Stimulated activated CD4-positive, alpha-beta T cell treated with anti-CD3 and anti-CD28 coated beads, Interleukin-12 subunit alpha, Interleukin-12 subunit beta, amount 100 ng/mL, for 4 hours (primary cell): ENCODE measurements around the gene CHL1.

ENCODE experiments used
- DNase-seq: peaks from one replicate; pipeline ENCODE4 v3.0.0-alpha.2; 2020

CHL1 gene

DNA sequence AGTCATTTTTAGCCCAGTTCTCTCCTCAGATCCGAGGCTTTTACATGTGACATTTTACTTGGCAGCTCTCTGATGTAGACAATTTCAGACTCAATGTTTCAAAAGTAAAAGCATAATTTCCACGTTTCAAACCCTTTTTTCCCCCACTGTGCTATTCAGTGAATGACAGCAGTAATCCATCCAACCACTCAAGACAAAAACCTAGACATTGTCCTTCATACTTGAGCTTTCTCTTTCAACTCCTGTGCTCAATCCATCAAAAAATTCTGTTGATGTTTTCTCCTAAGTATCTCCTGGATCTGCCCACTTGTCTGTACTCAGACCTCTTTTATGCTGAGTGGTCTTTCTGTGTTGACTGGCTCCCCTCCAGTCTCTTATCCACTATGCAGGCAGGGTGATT, 214.7 kb downstream of the CHL1 start:
- DNase-seq = no peak

DNA sequence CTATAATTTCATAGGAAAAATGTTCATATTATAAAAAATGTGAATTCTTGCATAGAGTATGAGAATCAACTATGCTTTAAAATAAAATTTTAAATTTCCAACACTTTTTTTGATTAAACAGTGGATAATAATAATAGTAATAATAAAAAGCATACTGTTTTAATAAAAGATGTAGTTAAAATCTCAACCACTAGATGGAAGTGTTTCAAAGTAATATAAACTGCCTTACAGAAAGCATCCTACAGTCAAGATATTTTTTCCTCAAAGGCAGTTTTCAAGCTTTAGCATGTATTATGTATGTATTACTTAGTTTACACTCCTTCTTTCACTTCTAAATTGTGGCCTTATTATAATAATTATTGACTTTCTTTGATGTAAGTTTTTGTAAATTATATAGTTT, 217.5 kb downstream of the CHL1 start:
- DNase-seq = no peak

DNA sequence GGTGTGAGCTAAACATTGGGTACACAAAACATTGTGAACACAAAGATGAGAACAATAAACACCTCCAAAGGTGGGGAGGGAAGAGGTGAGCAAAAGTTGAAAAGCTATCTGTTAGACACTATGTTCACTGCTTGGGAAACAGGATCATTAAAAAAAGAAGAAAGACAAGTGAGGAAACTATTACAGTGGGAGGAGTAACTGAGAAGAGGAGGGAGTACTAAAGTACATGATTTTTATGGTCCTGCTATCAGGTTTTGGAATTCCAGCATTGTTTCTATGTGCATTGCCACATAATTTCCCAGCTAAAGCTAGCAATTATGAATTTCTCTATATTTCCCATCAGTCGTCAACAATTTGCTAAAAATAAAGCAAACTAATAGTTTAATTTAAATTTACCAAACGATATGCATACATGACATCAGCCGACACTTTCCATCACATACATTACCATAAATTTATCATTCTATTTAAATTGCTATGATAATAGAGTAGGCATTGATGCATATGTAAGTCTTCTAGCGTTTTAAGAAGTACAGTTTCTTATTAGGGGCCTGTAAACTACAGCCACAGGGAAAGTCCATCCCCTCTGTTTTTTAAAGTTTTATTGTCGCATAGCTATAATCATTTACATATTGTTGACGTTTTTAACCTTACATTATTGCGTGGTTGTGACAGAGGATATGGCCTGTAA, 221.8 kb downstream of the CHL1 start:
- DNase-seq = no peak

DNA sequence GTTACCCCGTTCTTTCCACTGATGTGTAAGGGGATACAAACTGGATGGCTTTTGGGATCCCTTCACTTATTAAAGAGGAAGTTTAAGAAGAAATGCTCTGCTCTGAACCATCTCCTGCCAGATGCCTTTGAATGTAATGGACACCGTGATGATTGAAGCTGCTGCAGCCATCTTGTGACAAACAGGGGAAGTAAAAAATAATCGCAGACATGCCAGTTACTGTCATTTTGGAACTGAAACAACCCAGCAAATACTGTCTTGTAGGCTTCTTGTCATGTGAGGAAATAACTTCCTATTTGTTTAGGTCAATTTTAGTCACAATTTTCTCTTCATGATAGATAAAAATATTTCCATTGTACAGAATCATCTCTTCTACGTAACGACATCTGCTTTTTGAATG, 224.0 kb downstream of the CHL1 start:
- DNase-seq = no peak

DNA sequence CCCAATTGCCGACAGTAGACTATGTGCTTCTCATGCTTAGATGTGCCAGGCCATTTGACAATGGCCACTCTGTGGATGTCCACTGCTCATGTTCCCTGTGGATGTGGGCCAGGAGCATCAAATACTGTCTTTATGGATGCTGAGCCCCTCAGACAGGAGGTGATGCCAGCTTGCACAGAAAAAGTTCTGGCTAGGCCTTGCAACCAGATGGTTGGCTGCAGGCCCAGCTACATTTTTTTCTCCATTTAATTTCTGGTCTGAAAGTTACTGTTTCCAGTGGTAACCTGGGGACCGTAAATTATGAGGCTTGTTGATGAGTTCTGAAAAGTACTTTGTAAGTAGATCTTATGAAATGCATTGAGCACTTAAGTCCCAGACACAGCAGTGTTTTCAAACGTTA, 228.5 kb downstream of the CHL1 start:
- no peak for DNase-seq

DNA sequence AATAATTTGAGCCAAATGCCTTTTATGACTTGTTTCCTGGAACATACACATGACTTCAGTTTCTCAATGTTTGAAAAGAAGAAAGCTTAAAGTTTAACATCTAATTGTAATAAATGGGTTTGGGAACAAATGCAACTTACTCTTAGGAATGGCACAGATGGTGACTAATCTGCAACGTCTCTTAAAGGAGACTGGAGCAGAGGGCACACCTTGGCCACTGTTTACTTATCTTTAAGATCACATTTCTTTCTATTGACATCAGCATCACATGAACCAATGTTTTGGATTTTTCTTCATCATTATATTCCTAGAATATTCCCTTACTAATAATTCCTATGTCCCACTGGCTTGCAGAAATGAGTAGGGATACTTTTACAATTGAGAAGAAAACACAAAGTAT, 229.5 kb downstream of the CHL1 start:
- no peak for DNase-seq

DNA sequence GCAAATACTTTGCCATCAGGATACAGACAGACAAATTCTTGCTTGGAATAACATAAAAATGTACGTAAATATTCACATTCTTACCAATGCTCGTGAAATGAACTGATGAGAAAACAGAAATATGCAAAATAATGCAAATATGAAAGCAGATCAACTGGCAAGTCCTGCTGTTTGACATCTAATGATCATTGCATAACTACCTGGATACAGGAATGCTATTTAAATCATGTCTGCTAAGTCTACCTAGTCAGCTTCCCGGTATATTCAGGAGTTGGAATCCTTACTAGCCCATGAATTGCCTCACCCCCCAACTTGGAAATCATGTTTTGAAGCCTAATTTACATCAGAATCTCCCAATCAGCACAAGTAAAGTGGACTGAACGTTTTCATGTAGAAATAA, 230.6 kb downstream of the CHL1 start:
- DNase-seq = no peak

DNA sequence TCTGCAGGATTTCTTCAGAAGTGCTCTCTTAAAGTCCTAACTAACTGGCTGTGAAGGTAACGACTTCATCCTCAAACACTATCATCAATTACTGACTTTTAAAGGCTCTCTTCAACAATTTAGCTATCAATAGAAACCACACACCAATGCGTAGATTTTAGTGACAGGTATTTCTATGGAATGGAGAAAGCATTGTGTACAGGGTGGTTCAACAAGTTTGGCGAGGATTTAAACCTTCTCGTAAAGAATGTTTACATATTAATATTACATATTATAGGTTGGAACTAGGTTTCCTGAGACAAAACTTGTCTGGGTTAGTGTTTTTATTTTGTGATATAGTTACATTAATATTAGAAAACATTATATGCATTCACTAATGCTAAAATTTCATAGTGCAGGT, 233.6 kb downstream of the CHL1 start:
- no peak for DNase-seq

DNA sequence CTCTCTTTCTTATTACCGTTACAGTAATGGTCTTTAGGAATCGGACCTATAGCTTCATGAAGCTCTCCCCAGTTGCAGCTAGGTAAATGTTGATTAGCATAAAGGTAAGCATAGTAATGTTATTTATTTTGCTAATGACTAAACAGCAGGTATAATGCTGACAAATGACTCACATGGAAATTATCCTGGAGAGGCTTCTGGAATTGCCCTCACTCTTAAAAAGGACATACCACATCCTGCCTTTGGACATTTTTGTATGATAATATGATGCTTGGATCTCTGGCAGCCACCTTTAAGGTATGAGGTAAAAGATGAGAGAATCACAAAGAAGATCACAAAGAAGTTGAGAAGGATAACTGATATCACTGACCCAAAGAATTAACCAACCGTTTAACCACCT, 238.6 kb downstream of the CHL1 start:
- no peak for DNase-seq

DNA sequence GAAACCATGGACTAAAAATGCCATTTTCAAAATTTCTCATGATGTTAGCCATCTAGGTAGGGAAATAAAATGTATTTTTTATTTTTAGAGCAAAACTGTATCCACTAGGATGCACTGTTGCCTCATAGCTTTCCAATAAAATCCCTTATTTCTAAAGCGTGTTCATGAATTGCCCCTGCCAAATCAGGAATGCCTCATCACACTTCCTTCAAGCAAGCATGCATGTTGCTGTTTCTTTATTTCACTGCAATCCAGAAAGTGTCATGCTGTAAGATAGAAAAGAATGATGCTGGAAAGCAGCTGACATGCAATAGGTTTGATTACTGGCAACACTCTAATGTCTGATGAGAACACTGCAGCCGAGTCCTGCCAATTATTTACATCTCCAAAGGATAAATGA, 239.5 kb downstream of the CHL1 start:
- DNase-seq = no peak

DNA sequence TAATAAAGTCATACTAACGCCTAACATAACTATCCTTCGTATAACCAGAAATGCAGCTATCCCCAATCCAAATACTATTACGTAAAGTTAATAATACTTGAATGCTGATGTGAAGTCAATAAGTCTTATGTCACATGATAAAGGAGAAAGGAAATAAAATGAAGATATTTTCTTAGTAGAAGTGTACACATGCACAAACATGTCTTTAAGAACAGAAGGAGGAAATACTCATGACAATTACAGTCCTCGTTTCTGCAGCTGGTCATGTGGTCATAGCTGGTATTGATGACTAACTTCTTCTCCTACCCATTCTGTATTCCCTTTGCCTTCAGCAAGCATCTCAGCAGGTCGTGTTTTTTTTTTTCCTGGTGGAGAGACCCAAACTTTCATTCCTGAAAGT, 244.3 kb downstream of the CHL1 start:
- DNase-seq = no peak

DNA sequence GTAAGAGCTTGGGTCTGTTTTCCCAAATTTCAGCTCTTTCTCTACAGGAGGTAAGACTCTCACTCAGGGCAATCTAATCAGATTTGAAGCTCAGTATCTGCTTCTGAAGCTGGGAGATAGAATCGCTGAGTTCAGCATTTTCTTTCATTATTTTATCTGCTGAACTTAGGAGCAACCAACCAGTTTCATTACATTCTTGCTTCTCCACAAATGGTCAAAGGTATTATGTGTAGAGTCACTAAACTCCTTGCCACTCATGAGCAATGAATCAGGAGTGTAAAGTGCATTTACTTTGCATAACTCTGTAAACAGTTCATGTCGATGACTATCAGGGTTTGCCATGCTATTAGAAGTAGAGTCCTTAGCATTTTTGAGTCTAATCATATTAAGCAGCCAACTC, 249.4 kb downstream of the CHL1 start:
- no peak for DNase-seq

DNA sequence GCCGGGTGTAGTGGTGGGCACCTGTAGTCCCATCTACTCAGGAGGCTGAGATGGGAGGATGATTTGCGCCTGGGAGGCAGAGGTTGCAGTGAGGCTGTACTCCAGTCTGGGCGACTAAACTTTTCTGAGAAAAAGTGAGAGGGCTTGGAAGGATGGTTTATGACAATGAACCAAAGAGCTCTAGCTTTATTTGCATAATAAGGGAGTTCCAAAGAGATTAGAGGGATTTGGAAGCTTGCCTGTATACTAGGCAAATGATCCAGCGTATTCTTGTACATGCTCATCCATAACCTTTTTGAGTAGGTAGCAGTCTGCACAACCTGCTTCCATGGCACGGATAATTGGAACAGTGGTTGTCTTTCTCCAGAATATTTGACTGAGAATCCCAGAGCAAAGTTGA, 251.1 kb downstream of the CHL1 start:
- DNase-seq = no peak

DNA sequence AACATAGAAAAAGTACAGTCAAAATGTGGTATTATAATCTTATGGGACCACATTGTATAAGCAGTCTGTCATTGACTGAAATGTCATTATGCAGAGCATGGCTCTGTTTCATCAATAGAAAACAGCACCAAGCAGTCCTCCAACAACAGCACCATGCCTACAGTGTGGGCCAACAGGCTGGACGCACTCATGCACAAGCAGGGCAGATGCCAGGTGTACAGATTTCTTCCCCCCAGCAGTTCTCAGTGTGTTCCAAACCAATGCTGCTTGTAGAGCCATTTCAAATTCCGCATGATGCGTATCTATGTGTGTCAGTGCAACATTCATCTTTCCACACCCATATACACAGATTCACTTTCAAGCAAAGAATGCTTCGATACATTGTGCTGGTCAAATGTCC, 253.1 kb downstream of the CHL1 start:
- no peak for DNase-seq

DNA sequence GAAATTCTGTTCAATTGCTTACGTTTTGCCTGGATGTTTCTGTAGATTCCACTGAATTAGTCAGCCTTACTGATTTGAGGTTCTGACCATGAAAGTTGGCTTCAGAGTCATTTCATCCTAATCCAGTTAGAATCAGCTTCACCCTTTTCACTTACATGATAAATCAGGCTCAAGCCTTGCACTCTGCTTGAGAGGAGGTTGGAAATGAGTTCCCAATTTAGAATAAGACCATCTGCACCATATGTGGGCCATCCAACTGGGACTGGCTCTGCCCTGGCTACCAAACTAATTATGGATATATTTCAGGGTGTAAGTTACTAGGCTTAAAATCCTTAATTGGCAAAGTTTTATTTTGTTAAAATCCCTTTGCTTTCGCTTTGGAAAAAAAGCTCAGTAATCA, 255.7 kb downstream of the CHL1 start:
- DNase-seq = no peak

DNA sequence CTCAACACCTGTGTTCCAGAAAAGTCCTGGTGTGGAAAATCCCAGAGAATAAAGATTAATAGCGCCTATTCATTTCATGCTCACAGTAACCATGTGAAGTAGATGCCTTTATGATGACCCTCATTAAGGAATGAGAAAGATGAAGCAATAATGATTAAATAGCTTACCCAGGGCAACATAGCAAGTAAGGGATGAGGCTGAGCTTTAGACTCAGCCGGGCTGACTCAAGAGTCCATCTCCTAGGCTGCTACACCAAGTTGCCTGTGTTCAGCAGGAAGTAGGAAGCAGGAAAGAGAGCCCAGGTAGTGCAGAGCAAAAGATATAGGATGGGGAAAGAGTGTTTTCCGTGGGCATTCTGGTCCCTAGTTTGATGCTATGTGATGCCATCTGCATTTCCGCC, 256.5 kb downstream of the CHL1 start:
- DNase-seq = no peak

DNA sequence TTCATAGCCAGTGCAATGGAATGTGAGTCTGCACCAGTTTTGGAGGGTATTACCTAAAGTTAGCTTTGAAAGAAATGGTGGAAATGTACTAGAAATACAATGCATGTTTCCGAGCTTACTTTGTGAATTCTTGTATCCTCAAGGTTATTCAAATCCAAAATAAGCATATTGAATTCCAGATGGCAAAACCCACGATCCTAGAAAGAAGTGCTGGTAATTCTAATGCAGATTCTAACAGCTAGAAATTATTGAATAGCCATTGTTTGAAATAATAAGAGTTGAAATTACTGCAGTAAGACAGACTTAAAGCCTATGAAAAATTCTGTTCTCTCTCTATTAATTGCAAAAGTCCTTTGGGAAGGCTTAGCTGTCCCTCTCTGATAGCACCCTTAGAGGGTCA, 258.4 kb downstream of the CHL1 start:
- DNase-seq = no peak

DNA sequence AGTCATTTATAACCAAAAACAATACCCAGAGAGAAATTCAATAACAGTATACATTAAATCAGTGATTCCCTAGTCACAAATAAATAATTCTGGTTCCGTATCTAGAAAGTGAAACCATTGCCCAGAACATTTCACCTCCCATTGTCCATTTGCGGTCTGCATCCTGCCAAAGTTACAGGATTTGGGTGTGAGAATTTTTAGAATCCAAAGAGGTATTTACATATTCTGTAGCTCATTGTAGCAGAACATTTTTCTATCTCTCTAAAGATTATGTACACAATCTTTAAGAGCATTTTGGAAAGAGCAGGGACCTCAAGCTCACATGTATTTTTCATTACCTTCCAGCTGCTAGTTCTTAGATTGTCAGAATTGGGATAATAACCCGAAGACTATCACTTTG, 261.6 kb downstream of the CHL1 start:
- DNase-seq = no peak

DNA sequence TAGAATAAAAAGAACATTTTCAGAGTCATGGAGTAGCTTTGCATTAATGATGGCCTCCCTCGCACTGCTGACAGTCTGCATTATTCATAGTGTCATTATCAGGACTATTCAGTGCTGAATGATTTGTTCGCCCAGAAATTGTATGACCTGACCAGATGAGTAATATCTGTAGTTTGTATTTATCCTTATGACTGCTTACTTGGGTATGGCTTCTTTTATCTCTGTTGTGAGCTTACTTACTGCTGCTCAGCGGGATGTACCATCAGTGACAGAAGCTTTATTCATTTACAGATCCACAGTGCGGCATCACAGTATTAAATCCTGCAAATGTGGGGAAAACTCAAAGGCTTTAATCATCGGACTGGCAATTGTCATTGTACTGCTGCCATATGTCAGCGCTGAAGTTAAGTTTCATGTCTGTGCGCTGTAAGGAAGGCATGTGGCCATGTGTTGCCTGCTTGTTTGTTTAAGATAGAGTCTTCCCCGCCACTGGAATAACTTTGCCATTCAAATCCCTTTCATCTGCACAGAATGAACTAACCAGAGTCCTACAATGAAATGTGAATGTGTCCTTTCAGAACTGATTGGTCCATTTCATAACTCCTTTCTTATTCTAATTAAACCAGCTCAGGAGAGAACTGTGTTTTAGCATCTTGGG, 262.2 kb downstream of the CHL1 start:
- DNase-seq = no peak
